GM19395 (cell line): ENCODE measurements around the gene HSD17B4.
"Not testable (repeated sequence)": the region's sequence is repeated elsewhere in the genome, so short reads cannot be mapped to it uniquely, and the experiment has no call there.

Experiments used
- ATAC-seq: cut with Tn5 transposase; IDR thresholded peaks from one replicate; pipeline ENCODE4 v1.9.1; 2021; ENCODE audit warnings: mild to moderate bottlenecking, moderate library complexity; ENCODE audit not compliant: unreplicated experiment

Gene HSD17B4, protein sequence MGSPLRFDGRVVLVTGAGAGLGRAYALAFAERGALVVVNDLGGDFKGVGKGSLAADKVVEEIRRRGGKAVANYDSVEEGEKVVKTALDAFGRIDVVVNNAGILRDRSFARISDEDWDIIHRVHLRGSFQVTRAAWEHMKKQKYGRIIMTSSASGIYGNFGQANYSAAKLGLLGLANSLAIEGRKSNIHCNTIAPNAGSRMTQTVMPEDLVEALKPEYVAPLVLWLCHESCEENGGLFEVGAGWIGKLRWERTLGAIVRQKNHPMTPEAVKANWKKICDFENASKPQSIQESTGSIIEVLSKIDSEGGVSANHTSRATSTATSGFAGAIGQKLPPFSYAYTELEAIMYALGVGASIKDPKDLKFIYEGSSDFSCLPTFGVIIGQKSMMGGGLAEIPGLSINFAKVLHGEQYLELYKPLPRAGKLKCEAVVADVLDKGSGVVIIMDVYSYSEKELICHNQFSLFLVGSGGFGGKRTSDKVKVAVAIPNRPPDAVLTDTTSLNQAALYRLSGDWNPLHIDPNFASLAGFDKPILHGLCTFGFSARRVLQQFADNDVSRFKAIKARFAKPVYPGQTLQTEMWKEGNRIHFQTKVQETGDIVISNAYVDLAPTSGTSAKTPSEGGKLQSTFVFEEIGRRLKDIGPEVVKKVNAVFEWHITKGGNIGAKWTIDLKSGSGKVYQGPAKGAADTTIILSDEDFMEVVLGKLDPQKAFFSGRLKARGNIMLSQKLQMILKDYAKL

DNA sequence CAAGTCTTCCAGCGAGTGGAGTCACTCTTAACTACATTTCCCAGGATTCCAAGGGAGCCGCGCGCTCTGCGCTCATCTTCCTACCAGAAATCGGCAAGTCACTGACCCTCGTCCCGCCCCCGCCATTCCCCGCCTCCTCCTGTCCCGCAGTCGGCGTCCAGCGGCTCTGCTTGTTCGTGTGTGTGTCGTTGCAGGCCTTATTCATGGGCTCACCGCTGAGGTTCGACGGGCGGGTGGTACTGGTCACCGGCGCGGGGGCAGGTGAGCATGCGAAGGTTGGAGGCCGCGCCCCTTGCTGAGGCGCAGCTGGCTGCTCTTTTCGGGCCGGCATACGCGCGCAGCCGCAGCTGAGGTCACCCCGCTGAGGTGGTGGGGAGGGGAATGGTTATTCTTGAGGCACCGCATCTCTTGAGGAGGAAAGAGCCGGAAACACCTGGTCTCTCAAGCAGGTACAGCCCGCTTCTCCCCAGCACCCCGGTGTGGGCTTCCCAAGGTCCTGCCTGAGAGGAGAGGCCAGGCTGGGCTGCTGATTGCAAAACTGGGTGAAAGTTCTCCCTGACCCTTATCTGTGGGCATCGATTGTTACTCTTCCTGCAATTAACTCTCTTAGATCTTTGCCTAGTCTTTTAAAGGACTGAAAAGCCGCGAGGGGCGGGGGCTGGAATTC, at the start of gene HSD17B4:
Gene HSD17B4, plus strand, starts transcription at position 125 of the 667 bp plus-strand sequence. Its CDS starts 79 bp downstream, at position 204.
- ATAC-seq, result peak; percentile 96

DNA sequence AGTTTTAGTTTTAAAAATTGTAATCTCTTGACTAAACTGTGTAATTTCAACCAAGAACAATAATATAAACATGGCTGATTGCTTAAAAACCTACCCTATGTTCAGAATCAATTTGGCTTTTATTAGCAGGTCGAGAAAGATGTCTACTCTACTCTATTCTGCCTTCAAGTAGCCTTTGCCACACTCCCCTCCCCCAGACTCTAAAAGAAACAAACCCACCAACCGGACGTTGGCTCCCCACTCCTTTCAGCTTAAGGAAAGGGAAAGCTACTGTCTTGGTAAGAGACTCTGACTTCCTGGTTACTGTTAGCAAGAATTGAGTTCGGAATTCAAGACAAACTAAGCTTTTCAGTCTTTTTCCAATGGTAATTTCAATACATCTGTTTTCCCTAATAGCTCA, 49.7 kb upstream of the HSD17B4 start:
- no peak for ATAC-seq

DNA sequence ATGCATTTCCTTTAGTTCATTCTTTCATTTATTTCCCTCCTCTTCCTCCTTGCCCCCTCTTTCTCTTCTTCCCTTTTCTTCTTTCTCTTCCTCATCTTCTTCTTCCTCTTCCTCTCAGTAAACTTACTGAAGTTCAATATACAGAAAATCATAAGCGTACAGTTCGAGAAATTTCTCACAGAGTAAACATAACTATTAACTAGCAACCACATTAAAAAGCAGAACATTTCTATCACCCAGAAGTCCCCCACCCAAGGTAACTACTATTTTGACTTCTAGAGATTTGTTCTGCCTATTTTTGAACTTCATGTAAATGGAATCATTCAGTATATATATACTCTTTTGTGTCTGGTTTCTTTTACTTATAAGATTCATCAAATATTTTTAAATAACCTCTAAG, 48.3 kb upstream of the HSD17B4 start:
- no peak for ATAC-seq

DNA sequence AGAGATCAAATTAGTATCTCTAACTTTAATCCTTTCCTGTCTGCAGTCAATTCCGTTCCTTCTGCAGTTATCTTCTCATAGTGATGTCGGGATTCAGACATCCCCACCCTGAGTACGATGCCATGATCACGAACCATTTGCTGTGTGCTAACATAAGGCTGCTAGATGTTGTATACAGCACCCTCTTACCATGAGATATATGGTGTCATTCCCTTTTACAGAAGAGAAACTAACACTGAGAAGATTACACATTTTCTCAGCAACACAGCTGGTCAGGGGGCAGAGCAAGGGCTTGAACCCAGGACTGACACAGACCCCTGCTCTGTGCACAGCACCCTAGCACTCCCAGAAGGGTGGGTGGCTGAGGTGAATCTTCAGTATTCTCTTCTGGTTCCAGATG, 46.9 kb upstream of the HSD17B4 start:
- peak; percentile 53 for ATAC-seq

DNA sequence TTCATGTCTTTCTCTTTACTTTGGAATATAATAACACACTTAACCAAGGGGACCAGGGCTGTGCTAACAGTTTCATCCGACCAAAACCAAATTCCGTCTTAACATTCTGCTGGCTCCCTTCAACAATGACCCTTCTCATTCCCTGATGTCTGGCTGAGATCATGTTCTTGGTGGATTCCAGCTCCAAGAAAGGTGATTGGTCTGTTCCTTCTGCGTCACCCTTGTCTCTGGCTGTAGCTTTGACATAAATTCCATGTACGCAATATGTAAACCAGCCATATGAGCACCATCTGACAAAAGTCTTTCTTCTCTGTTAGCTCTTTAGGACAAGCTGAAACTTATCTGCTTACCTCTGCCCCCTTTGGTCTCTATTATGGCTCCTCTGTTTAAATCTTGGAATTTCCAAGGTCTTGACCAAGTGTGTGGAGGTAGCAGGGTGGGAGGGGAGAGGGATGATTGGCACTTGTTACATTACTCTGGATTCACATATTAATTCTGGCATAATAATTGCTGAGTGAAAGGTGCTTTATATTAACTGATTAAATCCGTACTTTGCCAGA, 45.7 kb upstream of the HSD17B4 start:
- no peak for ATAC-seq

DNA sequence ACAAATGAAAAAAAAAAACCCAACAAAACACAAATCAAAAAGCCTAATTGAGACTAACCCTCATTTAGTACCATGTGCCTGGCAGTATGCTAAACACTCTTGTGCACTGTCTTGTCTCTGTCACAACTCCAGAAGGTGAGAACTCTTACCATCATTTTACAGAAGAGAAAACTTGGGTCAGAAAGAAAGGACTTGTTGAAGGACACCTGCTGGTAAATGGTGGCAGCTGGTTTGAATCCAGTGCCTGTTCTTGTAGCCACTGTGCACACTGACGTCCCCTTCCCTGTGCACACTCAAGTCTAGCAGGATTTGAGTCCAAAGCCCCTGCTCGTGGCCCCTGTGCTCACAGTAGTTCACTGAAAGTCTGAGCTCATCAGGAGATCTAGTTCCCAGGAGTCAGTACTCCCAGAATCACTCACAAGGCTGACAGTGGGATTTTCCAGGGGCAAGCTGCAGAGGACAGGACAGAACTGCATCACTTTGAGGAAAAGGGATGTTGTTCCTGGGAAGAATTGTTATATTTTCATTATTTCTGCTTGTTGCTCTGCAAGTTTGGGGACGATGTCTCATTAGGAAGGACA, 43.0 kb upstream of the HSD17B4 start:
- ATAC-seq, result peak; percentile 32

DNA sequence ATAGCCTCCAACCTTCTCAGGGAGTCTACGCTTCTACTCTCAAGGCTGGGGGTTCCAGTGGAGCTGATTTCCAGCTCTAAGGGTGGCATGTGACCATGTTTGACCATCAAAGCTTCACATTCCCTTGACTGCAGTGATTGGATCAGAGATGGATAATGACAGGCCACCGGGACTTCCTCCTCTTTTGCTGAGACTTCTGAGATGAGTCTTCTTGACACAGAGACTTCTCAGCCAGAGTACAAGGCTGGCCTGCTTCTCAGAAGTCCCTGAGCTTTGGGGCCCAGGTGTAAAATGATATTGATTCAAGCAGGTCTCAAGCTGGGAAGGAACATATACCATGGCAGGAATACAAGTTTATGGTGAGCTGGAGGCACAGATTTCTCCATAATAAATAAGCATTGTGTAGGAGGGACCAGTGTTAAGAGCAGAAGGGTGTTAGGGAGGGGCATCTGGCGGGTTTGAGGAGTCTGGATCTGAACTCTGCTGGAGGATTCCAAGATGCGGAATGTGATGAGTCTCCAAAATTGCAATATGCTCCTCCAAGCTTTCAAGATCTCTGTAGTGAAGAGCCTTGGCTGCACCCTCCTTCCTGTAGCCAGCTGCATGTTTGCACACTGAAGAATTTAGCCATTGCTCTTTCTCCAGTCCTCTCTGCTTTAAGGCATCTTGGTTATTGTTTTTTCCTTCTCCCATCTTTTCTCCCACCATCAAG, 41.7 kb upstream of the HSD17B4 start:
- peak; percentile 41 for ATAC-seq

DNA sequence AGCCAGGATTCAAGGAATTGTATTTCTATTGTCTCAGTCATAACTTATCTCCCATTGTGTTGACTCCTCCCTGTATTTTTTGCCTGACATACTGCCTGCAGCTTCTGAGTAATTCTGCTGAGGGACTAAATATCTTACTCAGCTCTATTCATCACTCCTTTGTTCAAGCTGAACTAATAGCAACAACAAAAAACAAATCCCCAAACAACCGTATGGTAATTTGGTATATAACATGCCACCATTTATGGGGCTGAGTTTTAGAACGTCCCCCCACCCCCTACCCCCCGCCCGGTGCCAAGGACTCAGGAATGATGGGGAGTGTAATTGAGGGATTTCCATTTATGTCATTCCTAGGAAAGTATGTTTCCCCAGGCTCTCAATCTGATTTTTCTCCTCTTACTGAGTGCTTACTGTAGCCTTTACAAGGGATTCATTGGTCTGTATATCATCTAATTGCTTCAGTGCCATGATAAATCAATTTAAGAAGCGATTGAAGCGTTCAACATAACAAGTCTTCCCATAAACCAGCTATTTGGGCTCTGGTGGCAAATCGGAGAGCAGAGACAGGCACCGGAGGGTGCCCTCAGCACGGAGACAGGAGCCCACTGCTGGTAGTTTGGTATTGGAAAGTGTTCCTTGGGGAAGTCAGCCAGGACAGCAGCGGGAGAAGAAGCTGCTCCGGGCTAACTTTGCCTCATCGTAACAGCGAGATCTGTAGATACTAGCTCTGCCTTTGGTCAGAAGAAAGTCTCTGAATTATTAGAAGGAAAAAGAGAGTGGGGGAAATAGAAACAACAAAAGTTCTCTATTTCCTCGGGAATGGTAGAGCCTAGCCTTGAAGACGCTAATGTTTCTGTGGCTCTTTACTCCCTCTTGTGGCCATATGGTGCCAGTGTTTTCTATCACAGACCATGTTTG, 40.7 kb upstream of the HSD17B4 start:
- peak; percentile 71 for ATAC-seq

DNA sequence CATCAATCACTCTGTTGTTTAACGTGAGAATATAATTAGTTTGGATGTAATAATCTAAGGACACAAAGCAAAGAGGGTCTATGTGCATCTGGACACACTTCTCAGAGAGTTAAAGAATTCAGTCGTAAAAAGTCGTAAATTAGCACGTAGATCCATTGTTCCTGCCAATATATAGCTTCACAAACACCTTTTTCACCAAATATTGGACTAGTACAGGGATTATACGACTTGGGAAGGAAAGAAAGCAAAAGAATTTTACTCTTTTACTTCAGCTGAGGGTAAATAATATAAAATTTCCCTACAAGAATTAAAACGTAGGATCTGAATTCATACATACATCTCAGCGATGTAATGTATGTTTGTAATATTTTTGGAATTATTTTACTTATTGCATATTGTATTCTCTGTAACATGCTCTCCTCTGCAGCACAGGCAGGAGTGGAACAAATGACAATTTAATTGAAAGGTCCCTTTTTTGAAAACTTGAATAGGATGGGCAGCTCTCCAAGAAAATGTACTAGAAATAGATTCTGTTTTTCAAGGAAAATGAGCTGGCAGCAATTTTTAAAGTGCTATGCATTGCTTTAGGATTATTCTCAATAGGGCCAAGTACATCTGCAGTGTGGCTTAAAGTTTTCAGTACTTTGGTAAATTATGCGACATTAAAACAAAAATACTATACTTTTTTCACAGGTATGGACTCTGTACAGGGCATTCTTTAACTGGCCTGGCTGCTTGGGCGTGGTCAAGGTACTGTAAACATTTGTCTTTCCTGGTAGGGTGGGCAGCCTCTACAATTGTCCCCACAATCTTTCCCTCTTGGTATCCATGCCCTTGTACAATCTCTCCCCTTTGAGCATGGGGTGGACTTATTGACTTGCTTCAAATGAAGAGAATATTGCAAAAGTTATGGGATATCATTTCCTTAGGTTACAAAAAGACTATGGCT, 39.7 kb upstream of the HSD17B4 start:
- ATAC-seq, result no peak

DNA sequence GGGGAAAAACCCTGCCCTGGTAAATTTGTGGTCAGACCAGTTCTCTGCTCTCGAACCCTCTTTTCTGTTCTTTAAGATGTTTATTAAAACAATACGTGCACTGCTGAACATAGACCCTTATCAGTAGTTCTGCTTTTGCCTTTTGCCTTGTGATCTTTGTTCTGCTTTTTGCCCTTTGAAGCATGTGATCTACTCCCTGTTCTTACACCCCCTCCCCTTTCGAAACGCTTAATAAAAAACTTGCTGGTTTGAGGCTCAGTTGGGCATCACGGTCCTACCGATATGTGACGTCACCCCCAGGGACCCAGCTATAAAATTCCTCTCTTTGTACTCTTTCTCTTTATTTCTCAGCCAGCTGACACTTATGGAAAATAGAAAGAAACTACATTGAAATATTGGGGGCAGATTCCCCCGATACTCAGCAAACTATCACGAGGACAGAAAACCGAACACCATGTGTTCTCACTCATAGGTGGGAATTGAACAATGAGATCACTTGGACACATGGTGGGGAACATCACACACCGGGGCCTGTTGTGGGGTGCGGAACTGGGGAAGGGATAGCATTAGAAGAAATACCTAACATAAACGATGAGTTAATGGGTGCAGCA, 38.1 kb upstream of the HSD17B4 start:
- peak; percentile 38 for ATAC-seq

DNA sequence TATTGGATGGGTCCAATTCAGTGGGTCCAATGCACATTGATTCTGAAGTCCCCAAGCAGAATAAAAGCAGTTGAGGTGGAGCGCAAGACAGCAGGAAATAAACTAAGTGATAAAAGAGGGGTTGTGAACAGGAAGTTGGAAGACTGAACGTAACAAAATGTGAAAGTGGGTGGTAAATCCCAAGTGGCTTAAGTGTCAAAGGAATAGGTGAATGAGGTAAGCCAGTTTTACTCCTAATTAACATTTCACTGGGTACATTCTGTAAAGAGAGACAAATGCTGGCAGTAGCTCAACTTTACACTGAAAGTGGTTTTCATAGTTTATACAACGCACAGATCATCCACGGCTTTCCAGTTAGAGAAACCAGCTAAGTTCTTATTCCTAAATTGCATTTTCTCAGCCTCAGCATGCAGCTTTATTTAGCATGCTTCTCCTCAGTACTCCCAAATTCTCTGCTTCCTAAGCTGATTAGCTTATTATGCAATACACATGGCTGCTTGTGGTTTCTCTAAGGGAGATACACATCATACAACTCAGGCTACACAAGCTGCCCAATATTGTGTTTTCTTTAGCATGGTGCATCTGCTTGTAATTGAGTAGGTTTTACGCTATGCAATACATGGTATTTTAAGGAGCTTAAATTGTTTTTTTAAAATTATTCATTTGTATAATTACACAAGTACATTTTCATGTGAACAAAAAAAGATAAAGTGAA, 34.2 kb upstream of the HSD17B4 start:
- ATAC-seq, result peak; percentile 18

DNA sequence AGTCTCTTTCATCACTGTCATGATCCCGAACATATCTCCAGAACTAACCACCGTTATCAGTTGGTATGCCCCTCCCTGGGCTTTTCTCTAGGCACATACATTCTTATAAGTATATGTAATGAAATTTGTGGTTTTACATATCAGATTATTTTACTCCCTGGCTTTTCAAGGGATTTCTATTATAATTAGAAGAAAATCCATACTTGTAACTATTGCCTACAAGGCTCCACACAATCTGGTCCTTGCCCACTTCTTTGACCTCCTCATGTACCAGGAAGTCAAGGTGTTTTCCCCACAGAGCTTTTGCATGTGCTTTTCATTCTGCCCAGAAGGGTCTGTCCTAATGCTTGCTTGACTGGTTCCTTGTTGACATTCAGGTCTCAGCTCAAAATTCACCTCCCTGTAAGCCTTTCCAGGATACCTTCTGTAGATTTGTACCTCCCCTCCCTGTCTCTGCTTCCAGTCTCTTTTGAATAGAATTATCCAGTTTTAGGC, 33.6 kb upstream of the HSD17B4 start:
- peak; percentile 72 for ATAC-seq

DNA sequence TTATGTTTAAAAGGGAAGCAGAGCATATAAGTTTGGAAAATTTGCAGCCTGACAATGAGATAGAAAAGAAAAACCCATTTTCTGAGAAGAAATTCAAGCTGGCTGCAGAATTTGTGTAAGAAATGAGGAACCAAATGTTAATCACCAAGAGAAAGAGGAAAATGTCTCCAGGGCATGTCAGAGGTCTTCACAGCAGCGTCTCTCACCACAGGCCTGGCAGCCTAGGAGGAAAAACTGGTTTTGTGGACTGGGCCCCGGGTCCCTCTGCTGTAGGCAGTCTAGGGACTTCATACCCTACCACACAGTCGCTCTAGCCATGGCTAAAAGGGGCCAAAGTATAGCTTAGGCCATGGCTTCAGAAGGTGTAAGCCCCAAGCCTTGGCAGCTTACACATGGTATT, 32.1 kb upstream of the HSD17B4 start:
- no peak for ATAC-seq

DNA sequence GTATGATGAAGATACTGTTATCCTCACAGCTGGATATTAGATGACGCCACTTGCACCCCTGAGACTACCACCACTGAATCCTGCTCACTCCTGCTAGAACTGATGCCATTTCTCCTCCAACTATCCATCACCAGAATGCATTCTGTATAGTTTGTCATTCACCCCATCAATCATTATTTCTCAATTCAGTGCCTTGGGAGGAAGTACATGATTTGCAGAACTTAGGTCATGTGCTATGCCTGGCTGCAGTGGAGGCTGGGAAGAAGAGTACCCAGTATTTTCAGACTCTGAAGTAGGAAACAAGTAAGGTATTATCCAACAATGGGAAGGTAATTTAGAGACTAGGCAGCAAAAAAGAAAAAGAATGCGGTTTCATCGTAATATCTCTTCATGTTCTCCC, 26.2 kb upstream of the HSD17B4 start:
- ATAC-seq, result no peak

DNA sequence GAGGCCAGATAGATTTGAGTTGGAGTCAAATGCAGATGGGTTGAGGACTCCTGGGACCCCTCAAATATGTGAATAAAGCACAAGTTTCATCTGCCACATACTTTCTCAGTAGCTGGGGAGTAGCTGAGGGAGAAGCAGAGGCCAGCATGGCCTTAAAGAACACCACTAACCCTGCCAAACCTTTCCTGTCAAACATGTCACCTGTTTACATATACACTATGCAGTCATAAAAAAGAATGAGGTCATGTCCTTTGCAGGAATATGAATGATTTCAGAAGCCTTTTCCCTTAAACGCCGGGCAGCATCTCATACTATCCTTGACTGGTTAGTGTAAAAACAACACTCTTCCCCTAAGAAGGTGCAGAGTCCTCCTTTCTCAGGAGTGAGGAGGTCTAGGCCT, 25.2 kb upstream of the HSD17B4 start:
- ATAC-seq, result no peak

DNA sequence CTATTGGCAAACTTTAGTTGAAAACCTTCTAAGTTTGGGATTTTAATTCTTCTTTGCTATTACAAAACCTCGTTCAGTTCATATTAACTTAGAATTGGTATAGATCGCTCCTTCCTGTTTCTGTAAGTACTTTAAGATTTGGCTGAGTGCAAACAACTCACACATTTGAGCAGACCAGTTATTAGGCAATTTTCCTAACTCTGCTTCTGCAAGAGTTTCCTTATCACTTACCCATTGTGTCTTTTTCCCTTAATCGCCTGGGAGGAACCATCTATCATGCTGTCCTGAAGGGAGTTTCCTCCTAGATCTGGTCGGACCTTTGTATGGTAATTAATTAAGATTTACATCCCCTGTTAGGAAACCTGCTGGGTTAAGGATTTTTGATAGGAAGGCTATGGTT, 24.7 kb upstream of the HSD17B4 start:
- ATAC-seq, result not testable (repeated sequence)

DNA sequence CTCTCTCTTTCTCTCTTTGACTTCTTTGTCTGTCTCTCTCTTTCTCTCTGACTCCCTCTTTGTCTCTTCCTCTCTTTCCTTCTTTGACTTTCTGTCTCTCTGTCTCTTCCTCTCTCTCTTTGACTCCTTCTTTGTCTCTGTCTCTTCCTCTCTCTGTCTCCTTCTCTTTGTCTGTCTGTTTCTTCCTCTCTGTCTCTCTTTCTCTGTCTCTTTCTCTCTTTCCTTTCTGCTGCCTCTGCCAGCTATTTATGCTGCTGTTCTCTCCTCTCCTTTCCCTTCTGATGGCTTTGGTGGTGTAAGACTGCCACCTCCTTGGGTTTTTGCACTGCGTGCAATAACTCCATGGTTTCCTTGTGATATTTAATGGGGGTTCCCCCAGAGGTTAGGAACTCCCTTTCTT, 24.1 kb upstream of the HSD17B4 start:
- ATAC-seq, result not testable (repeated sequence)
